GM19467 (cell line): ENCODE data around the gene KRT15.

Source experiments
- ATAC-seq: cut with Tn5 transposase; IDR thresholded peaks from one replicate; pipeline ENCODE4 v1.9.1; 2021; ENCODE audit warnings: mild to moderate bottlenecking, moderate library complexity; ENCODE audit not compliant: unreplicated experiment

Gene KRT15

DNA sequence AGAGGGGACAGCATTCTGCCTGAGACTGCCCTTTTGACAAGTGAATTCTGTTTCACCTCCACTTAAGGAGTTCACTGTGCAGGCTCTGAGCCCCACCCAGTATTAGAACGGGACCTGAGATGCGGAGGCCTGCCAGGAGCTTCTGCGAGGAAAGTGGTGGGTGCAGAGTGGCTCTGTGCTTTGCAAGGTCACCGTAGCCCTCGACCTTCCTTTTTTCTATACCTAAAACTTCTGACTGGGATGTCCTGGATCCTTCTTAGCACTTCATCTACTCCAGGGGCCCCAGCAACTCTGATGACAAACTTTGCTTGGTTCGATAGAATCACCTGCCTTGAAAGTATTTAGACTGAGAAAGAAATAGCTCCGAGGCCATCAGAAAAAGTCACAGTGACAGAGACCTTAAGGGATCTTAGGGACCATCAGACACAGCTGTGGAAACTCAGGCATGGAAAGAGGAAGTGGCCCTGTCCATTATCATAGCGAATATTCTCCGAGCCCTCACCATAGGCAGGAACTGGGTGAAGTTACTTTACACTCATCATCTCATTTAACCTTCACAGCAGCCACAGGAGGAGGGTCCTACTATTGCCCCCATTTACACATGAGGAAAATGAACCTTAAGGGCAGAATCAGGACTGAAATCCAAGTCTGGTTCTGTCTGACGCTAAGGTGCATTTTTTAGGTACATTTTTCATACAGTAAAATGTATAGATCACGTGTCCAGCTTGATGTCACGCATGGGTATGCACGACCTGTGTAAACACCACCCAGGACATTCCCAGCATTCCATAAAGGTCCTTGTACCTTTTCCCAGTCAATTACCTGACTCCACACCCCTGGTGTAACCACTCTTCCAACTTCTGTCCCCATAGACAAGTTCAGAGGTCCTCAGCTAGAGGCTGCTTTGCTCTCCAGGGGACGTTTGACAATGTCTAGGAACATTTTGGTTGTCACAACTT, 12.6 kb downstream of the KRT15 start:
- ATAC-seq, result no peak

DNA sequence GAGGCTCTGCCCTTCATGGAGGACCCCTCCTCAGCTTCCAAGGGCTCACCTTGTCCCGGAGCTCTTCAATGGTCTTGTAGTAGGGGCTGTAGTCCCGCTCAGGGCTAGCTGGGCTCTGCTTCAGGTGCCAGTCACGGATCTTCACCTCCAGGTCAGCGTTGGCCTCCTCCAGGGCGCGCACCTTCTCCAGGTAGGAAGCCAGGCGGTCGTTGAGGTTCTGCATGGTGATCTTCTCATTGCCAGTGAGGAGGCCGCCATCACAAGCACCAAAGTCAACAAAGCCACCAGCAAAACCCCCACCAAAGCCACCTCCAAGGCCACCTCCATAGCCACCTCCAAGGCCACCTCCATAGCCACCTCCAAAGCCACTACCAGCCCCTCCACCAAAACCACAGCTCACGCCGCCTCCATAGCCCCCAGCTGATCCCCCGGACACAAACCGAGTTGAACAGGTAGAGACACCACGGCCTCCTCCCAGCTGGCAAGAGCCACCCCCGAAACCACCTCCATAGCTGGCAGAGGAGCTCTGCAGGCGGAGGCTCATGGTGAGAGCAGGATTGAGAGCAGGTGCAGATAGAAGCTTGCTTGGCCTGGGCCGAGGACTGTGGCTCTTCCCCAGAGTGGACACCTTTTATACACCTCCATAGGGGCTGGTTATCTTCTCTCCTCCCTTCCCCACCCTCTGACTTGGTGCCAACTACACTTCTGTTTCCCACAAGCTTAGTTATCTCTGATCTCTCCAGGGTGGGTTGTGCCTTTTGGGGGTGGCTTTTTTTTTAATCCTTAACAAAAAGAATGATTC, 13.5 kb downstream of the KRT15 start, which contains the start of gene KRT13:
TSS of gene KRT13 (minus strand) at position 606 of the 802 bp plus-strand sequence. CDS start at position 544, 62 bp downstream.
- ATAC-seq, result no peak

DNA sequence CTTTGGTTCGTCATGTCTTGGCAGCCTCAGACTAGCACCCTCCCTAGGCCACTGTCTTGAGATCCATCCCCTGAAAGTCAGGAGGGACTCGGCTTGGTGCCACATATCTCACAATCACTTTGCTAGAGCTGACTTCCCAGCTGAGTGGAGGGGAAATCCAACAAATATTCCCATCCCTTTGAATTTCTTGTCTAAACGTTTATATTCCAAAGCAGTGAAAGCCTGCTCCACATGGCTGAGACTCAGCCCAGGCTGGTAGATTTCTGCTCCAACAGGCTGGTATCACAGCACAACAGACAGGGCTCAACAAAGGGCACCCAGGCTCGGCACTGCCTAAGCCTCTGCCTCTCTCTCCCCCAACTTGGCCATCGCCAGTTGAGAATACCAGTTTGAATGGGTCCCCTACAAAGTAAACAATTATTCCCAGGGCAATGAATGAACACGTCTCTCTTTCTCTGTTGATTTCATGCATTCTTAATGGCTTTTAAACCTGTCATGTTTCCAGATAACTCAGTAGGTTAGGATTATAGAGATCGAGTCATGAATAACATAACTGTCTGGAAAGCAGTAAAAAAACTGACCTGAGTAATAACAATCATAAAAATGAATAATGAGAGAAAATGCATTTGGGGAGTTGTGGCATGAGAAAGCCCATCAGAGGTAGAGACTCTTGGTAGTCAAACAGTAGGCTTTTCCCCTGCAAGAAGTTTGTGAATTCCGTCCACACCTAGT, 14.3 kb downstream of the KRT15 start:
- ATAC-seq, result no peak

DNA sequence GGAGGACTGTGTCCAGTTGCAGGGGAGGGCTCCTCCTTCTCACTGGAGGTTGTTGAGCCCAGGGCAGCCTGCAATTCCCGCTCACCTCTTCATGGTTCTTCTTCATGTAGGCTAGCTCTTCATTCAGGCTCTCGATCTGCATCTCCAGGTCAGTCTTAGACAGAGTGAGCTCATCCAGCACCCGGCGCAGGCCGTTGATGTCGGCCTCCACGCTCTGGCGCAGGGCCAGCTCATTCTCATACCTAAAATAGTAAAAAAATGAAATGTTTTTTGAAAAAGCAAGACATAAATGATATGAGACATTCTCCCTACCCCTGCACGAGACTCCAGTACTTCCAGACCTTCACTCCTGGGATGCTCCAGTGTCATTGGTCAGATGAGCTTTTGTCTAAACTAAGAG, 15.5 kb downstream of the KRT15 start:
- no peak for ATAC-seq

DNA sequence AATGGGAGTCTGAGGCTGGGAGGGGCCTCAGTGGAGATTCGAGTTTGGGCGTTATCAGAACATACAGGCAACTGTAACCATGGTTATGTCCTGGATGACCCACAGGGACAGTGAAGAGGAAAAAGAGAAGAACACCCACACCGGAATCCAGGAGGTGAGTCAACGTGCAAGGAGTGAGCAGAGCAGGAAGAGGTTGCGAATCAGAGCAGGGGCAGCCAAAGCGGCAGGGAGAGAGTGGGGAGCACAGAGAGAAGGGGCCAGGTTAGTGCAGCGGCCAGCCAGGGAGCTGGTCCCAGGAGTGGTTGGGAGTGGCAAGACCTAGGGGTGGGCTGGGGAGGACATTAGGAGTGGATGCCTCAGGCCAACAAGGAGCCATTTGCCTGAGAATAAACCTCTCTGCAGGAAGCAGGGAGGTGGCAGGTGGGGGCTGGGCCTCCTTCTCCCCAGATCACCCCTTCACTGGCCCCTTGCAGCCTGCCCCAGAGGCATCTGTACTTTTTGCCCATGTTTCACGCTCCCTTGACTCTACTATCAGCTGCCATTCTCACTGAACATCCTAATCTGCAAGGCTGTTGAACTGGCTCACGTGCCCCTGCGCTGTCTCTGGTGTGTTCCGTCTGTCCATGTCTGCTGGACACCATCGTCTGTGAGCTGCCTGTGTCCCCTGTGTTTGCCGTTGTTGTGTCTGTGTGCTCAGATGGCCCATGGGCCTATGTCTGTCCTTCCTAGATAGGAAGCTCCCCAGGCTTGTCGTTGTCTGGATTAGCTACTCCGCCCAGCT, 18.4 kb downstream of the KRT15 start:
- no peak for ATAC-seq

DNA sequence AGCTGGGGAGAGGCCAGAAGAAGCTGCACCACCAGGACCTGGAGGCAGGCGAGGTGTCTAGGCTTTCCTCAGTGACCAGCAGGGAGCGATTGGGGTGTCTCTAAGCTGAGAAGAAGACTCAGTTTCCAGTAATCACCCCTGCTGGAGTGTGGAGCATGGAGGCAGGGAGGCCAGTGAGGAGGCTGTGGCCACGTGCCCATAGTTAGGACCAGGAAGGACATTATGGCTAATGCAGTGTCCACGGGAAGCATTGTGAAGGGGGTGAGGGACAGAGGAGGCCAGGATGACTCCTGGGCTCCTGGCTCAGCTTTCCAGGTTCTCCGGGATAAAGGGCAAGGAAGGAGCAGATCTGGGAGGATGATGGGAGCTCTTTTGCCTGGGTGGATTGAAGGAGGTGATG, 19.0 kb downstream of the KRT15 start:
- ATAC-seq, result no peak

DNA sequence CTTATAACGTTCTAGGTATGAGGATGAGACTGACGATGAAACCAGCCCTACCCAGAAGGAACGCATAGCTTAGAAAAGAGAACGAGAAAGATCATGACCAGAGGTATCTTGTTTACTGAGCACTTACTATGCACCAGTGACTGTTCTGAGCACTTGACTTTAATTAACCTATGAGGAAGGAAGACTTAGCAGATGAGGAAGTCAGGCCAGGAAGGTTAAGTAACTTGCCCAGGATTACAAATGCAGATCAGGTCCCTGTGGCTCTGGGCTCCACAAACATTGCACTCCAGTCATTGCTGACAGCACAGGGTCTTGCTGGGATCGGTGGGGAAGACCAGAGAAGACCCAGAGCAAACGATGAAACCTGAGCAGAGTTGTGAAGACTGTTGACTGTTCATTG, 20.4 kb downstream of the KRT15 start:
- ATAC-seq, result no peak

DNA sequence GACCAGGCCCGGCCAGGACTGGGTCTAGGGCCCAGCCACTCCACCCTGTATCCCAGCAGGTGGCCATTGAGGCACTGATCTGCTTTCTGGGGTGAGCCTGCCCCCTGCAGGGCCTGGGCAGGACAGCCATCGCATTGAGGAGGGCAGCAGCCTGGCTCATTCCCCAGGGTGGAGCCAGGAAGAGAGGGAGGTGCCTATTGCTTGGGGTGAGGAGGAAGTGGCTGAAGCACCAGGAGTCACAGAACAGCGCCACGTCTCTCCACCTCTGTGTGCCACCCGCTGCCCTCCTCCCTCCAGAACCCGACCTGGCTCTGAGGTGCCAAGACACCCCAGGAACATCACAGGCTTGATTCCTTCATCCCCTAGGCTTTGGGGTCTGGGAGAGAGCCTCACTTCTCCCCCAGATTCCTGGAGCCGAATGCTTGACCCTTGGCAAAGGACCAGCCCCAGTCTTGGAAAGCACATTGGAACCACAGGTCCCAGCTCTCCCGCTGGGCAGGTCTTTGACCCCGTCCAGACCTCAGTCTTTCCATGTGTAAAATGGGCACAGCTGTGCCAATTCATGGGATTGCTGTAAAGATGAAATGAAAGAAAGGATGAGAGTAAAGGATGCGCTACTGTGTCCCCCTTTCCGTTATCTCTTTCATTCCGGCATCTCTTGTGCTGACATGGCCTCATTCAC, 21.7 kb downstream of the KRT15 start:
- ATAC-seq, result peak; percentile 81

DNA sequence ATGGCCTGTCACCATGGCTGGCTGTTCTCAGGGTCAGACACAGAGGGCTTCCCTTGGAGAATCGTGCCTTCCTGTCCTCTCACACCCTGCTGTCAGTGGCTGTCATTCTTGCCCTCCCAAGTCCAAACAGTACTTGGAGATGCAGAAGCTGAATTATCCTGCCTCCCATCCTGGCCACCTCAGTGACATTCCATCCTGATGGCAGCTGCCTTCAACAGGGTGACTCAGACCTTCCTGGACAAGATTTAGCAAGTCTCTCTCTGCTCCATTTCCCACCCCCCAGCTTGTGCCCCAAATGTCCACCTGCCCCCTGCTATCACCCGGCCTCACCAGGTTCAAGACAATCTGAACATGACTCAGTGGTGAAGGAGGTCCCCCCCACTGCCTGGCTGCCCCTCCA, 24.2 kb downstream of the KRT15 start:
- ATAC-seq, result no peak

DNA sequence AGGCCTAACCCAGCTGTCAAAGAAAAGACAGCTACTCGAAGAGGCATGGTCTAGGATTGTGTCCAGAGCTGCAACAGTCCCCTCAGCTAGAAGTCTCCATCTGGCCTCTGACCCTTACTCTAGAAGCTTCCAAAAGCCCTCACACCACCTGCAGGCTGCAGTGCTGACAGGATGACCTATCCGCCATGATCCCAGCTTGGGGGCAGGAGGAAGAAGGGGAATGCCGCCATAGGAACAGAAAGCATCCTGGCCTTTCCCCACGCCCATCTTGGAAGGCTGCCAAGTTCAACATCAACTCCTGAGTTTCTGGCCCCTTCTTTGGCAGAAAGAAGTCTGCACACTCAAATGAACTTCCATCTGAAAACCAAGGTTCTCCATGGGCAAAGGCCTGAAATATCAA, 25.9 kb downstream of the KRT15 start:
- no peak for ATAC-seq

DNA sequence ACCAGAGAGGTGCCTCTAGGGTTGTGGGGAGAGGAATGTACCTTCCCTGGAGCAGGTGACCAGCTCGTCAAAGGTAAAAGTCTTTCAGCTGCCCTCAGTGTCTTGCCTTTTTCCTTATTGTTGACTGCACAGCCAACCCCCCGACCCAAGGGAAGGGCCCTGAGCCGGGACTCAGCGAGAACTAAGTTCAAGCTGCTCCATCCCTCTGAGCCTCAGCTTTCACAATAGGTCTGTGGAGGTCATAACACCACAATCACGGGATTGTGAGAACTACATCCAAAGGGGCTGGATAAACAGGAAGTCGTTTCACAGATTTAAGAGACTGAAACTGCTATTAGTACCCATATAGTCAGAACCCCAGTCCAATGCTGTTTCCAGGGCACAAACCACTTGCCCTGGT, 26.3 kb downstream of the KRT15 start:
- ATAC-seq, result no peak

DNA sequence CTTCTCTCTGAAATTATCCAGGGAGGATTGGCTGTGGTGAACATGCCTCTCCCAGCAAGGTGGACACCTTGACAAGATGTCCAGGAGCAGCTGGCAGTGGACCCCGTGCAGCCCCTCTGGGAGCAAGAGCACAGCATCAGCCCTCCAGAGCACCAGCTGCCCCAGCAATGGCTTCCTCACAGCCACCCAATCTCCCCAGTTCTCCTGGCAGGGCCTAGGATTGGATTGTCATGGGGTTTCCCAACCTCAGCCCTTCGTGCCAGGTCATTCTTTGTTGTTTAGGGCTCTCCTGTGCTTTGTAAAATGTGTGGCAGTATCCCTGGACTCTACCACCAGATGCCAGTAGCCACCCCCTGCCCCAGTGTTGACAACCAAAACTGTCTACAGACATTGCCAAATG, 27.2 kb downstream of the KRT15 start:
- no peak for ATAC-seq

DNA sequence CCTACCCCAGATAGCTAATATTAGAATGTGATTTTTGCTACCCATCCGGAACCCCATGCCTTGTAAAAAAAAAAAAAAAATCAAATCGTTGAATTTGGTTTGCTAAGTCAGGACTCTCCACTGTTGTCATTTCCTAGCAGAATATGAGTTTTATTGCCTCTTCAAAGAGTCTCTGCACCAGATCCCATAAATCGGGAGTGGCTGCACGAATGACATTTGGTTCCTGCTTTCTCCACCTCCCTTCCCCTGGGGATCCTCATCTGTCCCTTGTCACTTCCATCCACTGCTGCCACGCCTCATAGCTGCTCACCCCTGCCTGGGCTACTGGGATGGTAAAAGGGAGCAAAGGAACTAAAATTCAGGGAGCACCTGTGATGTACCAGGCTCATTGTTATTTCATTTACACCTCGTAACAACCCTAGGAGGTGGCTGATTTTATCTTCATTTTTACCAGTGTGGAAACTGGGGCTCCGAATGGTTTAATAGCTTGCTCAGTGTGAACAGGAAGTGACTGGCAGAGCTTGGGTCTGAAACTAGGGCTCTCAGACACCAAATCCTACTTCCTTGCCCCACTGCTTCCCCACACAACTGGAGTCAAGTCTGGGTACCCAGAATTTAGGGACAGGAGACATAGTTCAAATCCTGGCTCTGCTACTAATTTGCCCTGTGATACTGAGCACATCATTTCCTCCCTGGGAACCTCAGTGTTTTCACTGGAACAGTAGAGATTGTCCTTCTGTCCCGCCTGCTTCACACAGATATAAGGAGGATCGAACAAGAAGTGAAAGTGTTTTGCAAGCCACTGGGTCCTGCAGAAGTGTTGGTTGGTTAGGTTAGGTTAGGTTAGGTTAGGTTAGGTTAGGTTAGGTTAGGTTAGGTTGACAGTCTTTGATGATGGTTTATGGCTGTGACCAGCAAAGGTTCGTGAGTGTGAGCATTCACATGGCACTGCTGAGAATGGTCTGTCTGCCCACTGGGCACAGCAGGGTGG, 28.4 kb downstream of the KRT15 start:
- no peak for ATAC-seq

DNA sequence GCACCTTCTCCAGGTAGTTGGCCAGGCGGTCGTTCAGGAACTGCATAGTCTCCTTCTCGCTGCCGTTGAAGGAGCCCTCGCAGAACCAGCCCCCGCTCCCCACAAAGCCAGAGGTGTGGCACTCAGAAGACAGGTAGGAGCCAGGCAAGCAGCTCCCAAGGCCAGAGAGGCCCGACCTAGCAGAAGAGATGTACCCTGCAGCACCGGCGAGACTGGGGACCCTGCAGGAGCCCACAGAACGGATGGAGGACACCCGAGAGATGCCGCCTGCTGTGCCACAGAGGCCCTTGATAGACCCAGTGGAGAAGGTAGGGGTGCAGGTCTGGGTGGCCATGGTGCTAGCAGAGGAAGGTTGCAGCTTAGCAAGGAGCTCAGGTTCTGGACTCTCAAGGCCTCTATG, 29.2 kb downstream of the KRT15 start, which contains the start of gene KRT36:
TSS of gene KRT36 (minus strand) at position 380 of the 400 bp plus-strand sequence. CDS start at position 334, 46 bp downstream.
- no peak for ATAC-seq

DNA sequence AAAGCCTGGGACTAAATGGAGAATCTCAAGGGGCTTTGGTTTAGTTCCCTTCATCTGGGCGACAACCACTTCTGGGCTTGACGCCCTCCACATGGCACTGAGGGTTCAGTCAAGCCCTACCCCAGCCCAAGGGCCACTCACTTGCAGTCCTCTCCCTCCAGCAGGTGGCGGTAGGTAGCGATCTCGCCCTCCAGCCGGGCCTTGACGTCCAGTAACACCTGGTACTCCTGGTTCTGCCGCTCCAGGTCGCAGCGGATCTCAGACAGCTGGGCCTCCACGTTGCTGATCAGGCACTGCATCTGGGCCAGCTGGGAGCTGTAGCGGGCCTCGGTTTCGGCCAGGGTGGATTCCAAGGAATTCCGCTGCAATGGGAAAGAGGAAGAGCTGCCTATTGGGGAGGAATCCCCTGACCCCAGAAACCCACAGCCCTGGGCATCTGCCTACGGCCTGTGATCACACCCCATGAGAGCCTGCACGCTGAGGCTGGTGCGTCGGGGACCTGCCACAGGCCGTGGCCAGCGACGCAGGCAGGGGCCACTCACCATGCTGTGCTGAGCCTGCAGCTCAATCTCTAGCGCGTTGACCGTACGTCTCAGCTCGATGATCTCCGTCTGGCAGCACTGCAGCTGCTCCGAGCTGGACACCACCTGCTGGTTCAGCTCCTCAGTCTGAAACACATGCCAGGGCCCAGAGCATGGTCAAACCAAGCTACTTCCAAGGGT, 31.7 kb downstream of the KRT15 start:
- no peak for ATAC-seq

DNA sequence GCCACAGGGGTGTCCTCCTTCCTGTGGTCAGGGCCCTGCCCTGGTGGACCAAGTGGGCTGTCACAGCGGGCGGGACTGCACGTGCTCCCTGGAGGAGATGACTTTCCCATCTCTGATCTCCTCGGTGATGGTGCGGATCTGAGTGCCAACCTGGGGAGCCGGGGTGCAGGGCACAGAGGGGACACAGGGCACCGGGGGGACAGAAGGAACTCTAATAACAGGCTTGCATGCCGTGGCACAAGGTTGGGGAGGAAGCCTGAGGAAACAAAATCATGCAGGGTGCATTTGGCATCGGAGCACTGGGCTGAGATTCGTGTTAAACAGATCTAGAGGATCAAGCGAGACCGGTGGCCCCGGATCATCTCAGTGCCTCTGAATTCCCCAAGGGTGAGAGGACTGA, 32.4 kb downstream of the KRT15 start:
- no peak for ATAC-seq

DNA sequence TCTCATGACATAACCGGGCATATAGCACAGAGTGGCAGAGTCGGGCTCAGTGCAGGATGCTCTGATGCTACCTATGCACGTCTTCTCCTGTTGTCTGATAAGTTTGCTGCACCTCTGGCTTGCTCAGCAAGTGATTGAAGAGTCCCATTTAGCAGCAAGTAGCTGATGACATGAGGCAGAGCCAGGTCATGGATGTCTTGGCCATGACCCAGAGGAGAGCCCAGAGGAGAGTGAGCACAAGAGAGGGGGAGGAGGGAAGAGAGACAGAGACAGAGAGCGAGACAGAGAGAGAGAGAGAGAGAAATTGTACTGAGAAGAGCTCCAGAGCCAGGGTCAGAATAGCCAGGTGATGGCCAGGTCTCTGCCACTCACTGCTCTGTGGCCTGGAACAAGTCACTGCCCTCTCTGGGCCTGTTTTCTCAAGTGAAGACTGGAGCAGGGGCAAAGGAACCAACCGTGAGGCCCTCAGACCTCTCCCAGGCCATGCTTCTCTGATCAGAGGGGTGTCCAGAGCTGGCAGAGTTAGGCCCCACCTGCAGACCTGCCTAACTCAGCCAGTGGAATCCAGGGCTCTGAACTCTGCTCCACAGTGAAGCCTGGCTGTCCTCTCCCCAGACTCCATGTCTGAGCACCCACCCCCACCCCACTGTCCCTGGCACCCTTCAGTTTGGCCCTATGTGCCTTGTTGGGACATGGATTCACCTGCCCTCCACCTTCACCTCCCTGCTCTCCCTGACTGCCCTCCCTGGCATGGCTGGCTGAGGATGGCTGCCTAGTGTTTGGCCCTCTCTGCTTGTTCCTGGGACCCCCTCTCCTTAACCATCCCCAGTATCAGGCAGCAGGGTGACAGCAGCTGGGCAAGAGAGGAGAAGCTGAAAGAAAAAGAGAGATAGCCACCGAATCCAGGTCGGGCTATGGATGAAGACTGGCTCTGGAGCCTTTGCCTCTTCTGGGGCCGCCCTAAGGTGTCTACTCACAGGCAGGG, 33.5 kb downstream of the KRT15 start:
- ATAC-seq, result no peak
